Measurements from ENCODE around the gene IGHMBP2.

Gene IGHMBP2

DNA sequence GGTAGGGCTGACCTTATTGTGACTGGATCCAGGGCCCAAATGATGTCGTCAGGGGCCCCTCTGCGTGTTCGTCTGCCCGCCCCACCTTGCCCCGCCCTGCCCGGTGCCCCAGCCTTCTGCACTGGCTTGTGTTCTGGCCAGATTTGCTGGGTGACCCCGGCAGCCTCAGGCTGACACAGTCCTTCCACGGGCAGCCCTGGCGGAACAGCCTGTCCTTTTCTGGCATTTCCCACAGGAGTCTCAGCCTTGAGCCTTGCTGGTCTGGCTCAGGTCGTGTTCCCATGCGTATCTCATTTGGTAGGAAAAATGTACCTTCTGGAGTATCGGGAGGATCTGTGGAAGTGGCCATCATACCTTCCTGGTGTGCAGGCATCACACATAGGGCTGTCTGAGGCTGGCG is 31.0 kb downstream of the IGHMBP2 start:
- H3K9me2 ChIP-seq (replicated peaks; ENCODE audit: insufficient read depth, low read length): no peaks in the 10 kb centered on the region
- H3K9me3 ChIP-seq (ENCODE audit: insufficient read depth, low read length): no peaks in the 10 kb centered on the region
- no peaks in the 10 kb centered on the region for H3K36me3 ChIP-seq (ENCODE audit: low read length)
- H3K9ac ChIP-seq (ENCODE audit: low read length): no peak overlapping the region
- TF ChIP-seq CTCF (IDR thresholded peaks at IDR 0.05; ENCODE audit: insufficient read depth, low read length, poor library complexity, severe bottlenecking) (no peak), EZH2phosphoT487 (conservative IDR thresholded peaks at IDR 0.05; ENCODE audit: low read length) (no peak)
- H2AFZ ChIP-seq (ENCODE audit: low read depth, low read length, severe bottlenecking): no peak overlapping the region
- H4K20me1 ChIP-seq (ENCODE audit: low read depth, low read length): no peaks in the 10 kb centered on the region
- no peak overlapping the region for H3K27ac ChIP-seq (ENCODE audit: low read depth, low read length)
- H3K4me2 ChIP-seq (ENCODE audit: low read depth, low read length, poor library complexity, severe bottlenecking): no peak overlapping the region
- H3F3A ChIP-seq (ENCODE audit: insufficient read depth): no peaks in the 10 kb centered on the region
- H3K27me3 ChIP-seq (ENCODE audit: low read length): no peaks in the 10 kb centered on the region
- no peaks in the 10 kb centered on the region for H3K79me2 ChIP-seq (ENCODE audit: insufficient read depth, low read length)
- H3K4me3 ChIP-seq (ENCODE audit: insufficient read depth, low read length, poor library complexity, severe bottlenecking): no peak overlapping the region

- H4K20me1 ChIP-seq (ENCODE audit: low read depth, low read length): no peaks in the 10 kb centered on the region
- H3K27me3 ChIP-seq (ENCODE audit: low read length): no peaks in the 10 kb centered on the region
- no peak overlapping the region for H3K4me2 ChIP-seq (ENCODE audit: low read depth, low read length, poor library complexity, severe bottlenecking)
- no peaks in the 10 kb centered on the region for H3K9me2 ChIP-seq (replicated peaks; ENCODE audit: insufficient read depth, low read length)
- no peaks in the 10 kb centered on the region for H3F3A ChIP-seq (ENCODE audit: insufficient read depth)
- H3K27ac ChIP-seq (ENCODE audit: low read depth, low read length): no peak overlapping the region
- no peaks in the 10 kb centered on the region for H3K9me3 ChIP-seq (ENCODE audit: insufficient read depth, low read length)
- no peak for TF ChIP-seq CTCF (IDR thresholded peaks at IDR 0.05; ENCODE audit: insufficient read depth, low read length, poor library complexity, severe bottlenecking)
- TF ChIP-seq EZH2phosphoT487 (conservative IDR thresholded peaks at IDR 0.05; ENCODE audit: low read length): no peak
- H3K9ac ChIP-seq (ENCODE audit: low read length): no peak overlapping the region
- H3K36me3 ChIP-seq (ENCODE audit: low read length): no peaks in the 10 kb centered on the region
- H3K79me2 ChIP-seq (ENCODE audit: insufficient read depth, low read length): no peaks in the 10 kb centered on the region
- no peak overlapping the region for H3K4me3 ChIP-seq (ENCODE audit: insufficient read depth, low read length, poor library complexity, severe bottlenecking)
- no peak overlapping the region for H2AFZ ChIP-seq (ENCODE audit: low read depth, low read length, severe bottlenecking)
These were observed 31.4 kb downstream of the IGHMBP2 start for GRCh38 chr11:68935066-68935465.

DNA sequence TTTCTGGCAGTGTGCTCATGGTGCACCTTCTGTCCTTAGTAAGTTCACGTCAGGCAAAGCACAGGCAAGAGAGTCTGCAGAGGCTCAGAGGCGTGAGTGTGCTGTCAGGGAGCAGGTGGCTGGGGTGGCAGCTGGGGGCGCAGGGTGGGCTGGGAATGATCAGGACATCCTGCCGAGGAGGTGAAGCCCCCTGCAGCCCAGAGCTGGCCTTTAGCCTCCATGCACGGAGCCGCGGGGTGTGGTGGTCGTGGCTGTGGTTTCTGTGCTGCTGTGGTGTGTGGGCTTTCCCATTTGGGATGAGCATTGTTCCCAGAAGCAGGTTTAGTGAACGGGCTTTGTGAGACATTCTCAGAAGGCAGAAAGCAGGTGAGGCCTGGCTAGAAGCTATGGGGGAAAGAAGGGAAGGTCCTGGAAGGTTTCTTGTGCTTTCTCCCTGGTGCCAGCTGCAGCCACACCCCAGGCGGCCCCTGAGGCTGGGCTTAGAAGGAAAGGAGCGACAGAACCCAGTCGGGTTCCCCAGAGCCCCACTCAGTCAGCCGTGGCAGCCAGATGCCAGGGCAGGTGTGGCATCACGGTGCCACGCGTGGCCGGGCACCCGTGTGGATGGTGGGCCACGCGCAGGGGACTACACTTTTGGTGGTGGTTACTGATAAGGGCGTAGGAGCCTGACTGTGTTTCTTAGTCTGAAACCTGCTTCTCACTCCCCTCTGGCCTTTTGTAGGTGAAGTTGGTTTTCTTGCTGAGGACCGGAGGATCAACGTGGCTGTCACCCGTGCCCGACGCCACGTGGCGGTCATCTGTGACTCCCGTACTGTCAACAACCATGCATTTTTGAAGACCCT is 32.0 kb downstream of the IGHMBP2 start:
- Histone ChIP-seq H3K9me2 (replicated peaks; ENCODE audit: insufficient read depth, low read length) (no peaks in the 10 kb centered on the region), H4K20me1 (ENCODE audit: low read depth, low read length) (no peaks in the 10 kb centered on the region), H3K27me3 (ENCODE audit: low read length) (no peaks in the 10 kb centered on the region), H3K4me3 (ENCODE audit: insufficient read depth, low read length, poor library complexity, severe bottlenecking) (no peak overlapping the region), H3K79me2 (ENCODE audit: insufficient read depth, low read length) (no peaks in the 10 kb centered on the region), H3K27ac (ENCODE audit: low read depth, low read length) (no peak overlapping the region), H3K36me3 (ENCODE audit: low read length) (no peaks in the 10 kb centered on the region), H3K9ac (ENCODE audit: low read length) (no peak overlapping the region), H3K4me2 (ENCODE audit: low read depth, low read length, poor library complexity, severe bottlenecking) (no peak overlapping the region), H3K9me3 (ENCODE audit: insufficient read depth, low read length) (no peaks in the 10 kb centered on the region), H2AFZ (ENCODE audit: low read depth, low read length, severe bottlenecking) (no peak overlapping the region), H3F3A (ENCODE audit: insufficient read depth) (no peaks in the 10 kb centered on the region)
- TF ChIP-seq EZH2phosphoT487 (conservative IDR thresholded peaks at IDR 0.05; ENCODE audit: low read length) (no peak), CTCF (IDR thresholded peaks at IDR 0.05; ENCODE audit: insufficient read depth, low read length, poor library complexity, severe bottlenecking) (no peak)

Measured in SU-DHL-6 (cell line).